Astrocyte (in vitro differentiated cells and primary cell): Measurements from ENCODE around the gene CCDC57. TPM values are rescaled to one million over a fixed set of nuclear protein-coding genes. Genes with fewer than 3 reads are reported as not detected.

ENCODE experiments used
- DNase-seq: peaks from one replicate; pipeline ENCODE4 v3.0.0-alpha.2; 2010; ENCODE audit warnings: low read depth
- FAIRE-seq: peaks from 2 replicates; lab custom pipeline; 2011; peaks lifted over from hg19 to GRCh38; lab: Jason Lieb, UNC
- H2AFZ ChIP-seq: 2 replicates; pipeline ENCODE4 v1.6.0; 2012; ENCODE audit warnings: low read depth, low read length, inconsistent platforms
- H3K27ac ChIP-seq: 2 replicates; pipeline ENCODE4 v1.5.1; 2011; ENCODE audit warnings: low read depth, low read length, inconsistent platforms
- H3K27me3 ChIP-seq: 2 replicates; pipeline ENCODE4 v1.6.0; 2011; ENCODE audit warnings: low read length, inconsistent platforms; ENCODE audit not compliant: insufficient read depth
- H3K36me3 ChIP-seq: 2 replicates; pipeline ENCODE4 v1.5.1; 2011; ENCODE audit warnings: low read length, inconsistent platforms; ENCODE audit not compliant: insufficient read depth
- H3K4me1 ChIP-seq: 2 replicates; pipeline ENCODE4 v1.5.1; 2011; ENCODE audit warnings: low read length, inconsistent platforms; ENCODE audit not compliant: insufficient read depth
- H3K4me2 ChIP-seq: 2 replicates; pipeline ENCODE4 v1.6.0; 2012; ENCODE audit warnings: low read length, inconsistent platforms
- H3K4me3 ChIP-seq: 2 replicates; pipeline ENCODE4 v1.5.1; 2011; ENCODE audit warnings: low read depth, mild to moderate bottlenecking, low read length, inconsistent platforms; ENCODE audit not compliant: insufficient read depth
- H3K79me2 ChIP-seq: 2 replicates; pipeline ENCODE4 v1.6.0; 2012; ENCODE audit warnings: mild to moderate bottlenecking, low read length, inconsistent platforms; ENCODE audit not compliant: insufficient read depth
- H3K9ac ChIP-seq: 2 replicates; pipeline ENCODE4 v1.6.0; 2012; ENCODE audit warnings: mild to moderate bottlenecking, low read length, inconsistent platforms
- H3K9me3 ChIP-seq: 2 replicates; pipeline ENCODE4 v1.5.1; 2012; ENCODE audit warnings: low read depth, mild to moderate bottlenecking, low read length, inconsistent platforms; ENCODE audit not compliant: insufficient read depth
- H4K20me1 ChIP-seq: 2 replicates; pipeline ENCODE4 v1.6.0; 2012; ENCODE audit warnings: low read length, inconsistent platforms; ENCODE audit not compliant: insufficient read depth
- H3K27ac Mint-ChIP-seq: one replicate; pipeline ENCODE4 v1.8.0; 2021; ENCODE audit warnings: mild to moderate bottlenecking, mixed read lengths; ENCODE audit not compliant: unreplicated experiment
- H3K27me3 Mint-ChIP-seq: one replicate; pipeline ENCODE4 v1.8.0; 2021; ENCODE audit warnings: low read depth, mixed read lengths; ENCODE audit not compliant: unreplicated experiment
- H3K36me3 Mint-ChIP-seq: one replicate; pipeline ENCODE4 v1.8.0; 2021; ENCODE audit warnings: low read depth, mixed read lengths; ENCODE audit not compliant: unreplicated experiment
- H3K4me1 Mint-ChIP-seq: one replicate; pipeline ENCODE4 v1.8.0; 2021; ENCODE audit warnings: low read depth, mixed read lengths; ENCODE audit not compliant: unreplicated experiment
- H3K4me3 Mint-ChIP-seq: one replicate; pipeline ENCODE4 v1.8.0; 2021; ENCODE audit warnings: mild to moderate bottlenecking, moderate library complexity, mixed read lengths; ENCODE audit not compliant: unreplicated experiment
- H3K9me3 Mint-ChIP-seq: one replicate; pipeline ENCODE4 v1.8.0; 2021; ENCODE audit warnings: mild to moderate bottlenecking, mixed read lengths; ENCODE audit not compliant: unreplicated experiment
- EZH2 ChIP-seq: IDR thresholded peaks from 2 replicates; pipeline ENCODE4 v1.6.1; 2012; ENCODE audit warnings: mild to moderate bottlenecking, low read length, inconsistent platforms; ENCODE audit not compliant: insufficient read depth
- total RNA-seq: library from RNA; stranded (reverse); gene quantifications from 2 replicates; pipeline ENCODE4 v1.2.1, GENCODE V29; 2021
- TF ChIP-seq, protein P1 (sequence below): IDR thresholded peaks from 2 replicates; pipeline ENCODE4 v1.5.1; 2011; ENCODE audit warnings: low read depth, mild to moderate bottlenecking, inconsistent platforms, low read length, moderate library complexity; ENCODE audit not compliant: insufficient read depth

The CCDC57 gene
- total RNA-seq, 1 donor from 2014 or later = 20.4 TPM

DNA sequence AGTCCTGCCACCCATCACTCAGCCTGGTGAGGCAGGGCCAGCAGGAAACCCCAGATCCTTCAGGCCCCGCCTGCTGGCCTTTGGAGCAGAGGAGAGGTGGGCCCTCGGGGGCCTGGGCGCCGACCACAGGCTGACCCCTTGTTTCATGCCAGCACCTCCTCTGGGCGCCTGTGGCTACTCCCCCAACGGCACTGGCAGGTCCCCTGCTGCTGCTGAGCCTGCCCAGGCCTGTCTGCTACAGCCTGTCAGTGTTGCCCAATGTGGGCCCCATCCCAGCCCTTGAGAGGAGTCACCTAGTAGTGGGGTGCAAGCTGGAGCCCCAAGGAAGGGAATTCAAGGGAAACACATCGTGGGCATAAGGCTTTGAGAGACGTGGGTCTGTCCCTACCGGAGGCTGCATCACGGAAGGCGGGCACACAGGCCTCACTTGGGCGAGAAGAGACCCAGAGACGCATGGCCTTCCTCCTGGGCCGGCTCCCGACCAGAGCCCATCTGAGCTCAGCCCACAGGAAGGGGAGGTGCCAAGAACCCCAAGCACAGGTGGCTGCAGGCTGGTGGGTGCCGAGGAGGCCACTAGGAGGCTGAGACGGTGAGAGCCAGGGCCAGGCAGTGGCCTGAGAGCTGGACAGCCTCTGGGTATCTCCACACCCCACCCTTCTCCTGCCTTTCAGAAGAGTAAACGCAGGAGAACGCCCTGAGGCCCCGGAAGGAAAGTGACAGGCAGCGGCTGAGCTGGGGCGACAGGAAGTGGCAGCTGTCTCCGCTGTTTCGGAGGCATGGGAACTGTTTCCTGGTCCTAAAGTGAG is 106.6 kb downstream of the CCDC57 start:
- no peak for TF ChIP-seq EZH2
- TF ChIP-seq, protein P1, sequence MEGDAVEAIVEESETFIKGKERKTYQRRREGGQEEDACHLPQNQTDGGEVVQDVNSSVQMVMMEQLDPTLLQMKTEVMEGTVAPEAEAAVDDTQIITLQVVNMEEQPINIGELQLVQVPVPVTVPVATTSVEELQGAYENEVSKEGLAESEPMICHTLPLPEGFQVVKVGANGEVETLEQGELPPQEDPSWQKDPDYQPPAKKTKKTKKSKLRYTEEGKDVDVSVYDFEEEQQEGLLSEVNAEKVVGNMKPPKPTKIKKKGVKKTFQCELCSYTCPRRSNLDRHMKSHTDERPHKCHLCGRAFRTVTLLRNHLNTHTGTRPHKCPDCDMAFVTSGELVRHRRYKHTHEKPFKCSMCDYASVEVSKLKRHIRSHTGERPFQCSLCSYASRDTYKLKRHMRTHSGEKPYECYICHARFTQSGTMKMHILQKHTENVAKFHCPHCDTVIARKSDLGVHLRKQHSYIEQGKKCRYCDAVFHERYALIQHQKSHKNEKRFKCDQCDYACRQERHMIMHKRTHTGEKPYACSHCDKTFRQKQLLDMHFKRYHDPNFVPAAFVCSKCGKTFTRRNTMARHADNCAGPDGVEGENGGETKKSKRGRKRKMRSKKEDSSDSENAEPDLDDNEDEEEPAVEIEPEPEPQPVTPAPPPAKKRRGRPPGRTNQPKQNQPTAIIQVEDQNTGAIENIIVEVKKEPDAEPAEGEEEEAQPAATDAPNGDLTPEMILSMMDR = peak; percentile 15
- no peaks in the 10 kb centered on the region for H3K9me3 ChIP-seq
- DNase-seq (no peak), FAIRE-seq (no peak)
- peaks cover 6% of the 10 kb centered on the region for H3K4me1 ChIP-seq
- H3K27me3 ChIP-seq = no peaks in the 10 kb centered on the region
- peak overlapping the region; percentile 30 for H3K4me2 ChIP-seq
- no peaks in the 10 kb centered on the region for H3K79me2 ChIP-seq
- Mint-ChIP-seq H3K27me3 (no peaks in the 10 kb centered on the region), H3K27ac (peak overlapping the region; percentile 34), H3K4me3 (no peak overlapping the region), H3K4me1 (no peaks in the 10 kb centered on the region), H3K9me3 (no peaks in the 10 kb centered on the region), H3K36me3 (no peaks in the 10 kb centered on the region)
- peak overlapping the region; percentile 41 for H2AFZ ChIP-seq
- no peak overlapping the region for H3K4me3 ChIP-seq
- no peaks in the 10 kb centered on the region for H4K20me1 ChIP-seq
- no peak overlapping the region for H3K27ac ChIP-seq
- peak overlapping the region; percentile 23 for H3K9ac ChIP-seq
- H3K36me3 ChIP-seq = no peaks in the 10 kb centered on the region

DNA sequence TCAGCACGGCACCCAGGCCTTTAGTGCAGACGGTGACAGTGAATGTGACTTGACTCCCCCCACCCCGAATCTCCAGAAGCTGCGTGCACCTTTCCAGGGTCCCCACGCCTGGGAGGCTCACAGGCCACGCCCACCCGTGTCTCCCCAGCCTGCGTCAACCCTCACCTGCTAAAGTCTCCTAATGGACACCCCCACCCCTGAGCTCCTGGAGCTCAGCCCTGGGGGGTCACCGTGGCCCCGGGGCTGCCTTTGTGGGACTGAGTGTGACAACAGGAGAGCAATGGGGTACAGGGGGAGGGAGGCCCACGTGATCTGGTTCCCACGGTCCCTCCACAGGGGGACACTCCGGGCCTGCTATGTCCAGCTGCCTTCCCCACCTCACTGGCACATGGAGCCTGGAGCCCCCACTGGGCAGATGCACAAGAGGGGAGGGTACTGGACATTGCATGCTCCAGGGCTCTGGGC is 107.2 kb downstream of the CCDC57 start:
- Histone ChIP-seq H3K9ac (no peak overlapping the region), H3K36me3 (no peaks in the 10 kb centered on the region), H3K4me3 (no peak overlapping the region), H2AFZ (no peak overlapping the region), H3K27me3 (no peaks in the 10 kb centered on the region), H4K20me1 (no peaks in the 10 kb centered on the region), H3K4me1 (peaks cover 6% of the 10 kb centered on the region), H3K4me2 (no peak overlapping the region), H3K9me3 (no peaks in the 10 kb centered on the region), H3K27ac (no peak overlapping the region), H3K79me2 (no peaks in the 10 kb centered on the region)
- Mint-ChIP-seq H3K36me3 (no peaks in the 10 kb centered on the region), H3K4me3 (no peak overlapping the region), H3K27ac (no peak overlapping the region), H3K9me3 (no peaks in the 10 kb centered on the region), H3K27me3 (no peaks in the 10 kb centered on the region), H3K4me1 (no peaks in the 10 kb centered on the region)
- DNase-seq (no peak), FAIRE-seq (no peak)
- no peak for TF ChIP-seq EZH2
- TF ChIP-seq, protein P1 = no peak
